Smooth muscle cell (in vitro differentiated cells): ENCODE results near the gene PRKAG2. TPM values are rescaled to one million over a fixed set of nuclear protein-coding genes. Genes with fewer than 3 reads are reported as not detected.

Source experiments
- DNase-seq: peaks from one replicate; lab custom pipeline; 2025; ENCODE audit not compliant: unreplicated experiment; lab: John Stamatoyannopoulos, UW
- H2AFZ ChIP-seq: fragments of 200-600 bp; sonication (generic); 2 replicates; pipeline ENCODE4 v1.6.0; 2016; ENCODE audit warnings: antibody characterized with exemption, low read depth, mild to moderate bottlenecking
- H3F3A ChIP-seq: fragments of 200-600 bp; sonication (generic); 2 replicates; pipeline ENCODE4 v1.6.0; 2017; ENCODE audit warnings: antibody characterized with exemption, low read depth
- H3K27ac ChIP-seq: fragments of 200-600 bp; sonication (generic); 2 replicates; pipeline ENCODE4 v1.5.1; 2016; ENCODE audit warnings: low read depth, mild to moderate bottlenecking
- H3K27me3 ChIP-seq: fragments of 200-600 bp; sonication (generic); 2 replicates; pipeline ENCODE4 v1.6.1; 2016; ENCODE audit warnings: low read depth, mild to moderate bottlenecking
- H3K36me3 ChIP-seq: fragments of 200-600 bp; sonication (generic); 2 replicates; pipeline ENCODE4 v1.5.1; 2016; ENCODE audit warnings: low read depth
- H3K4me1 ChIP-seq: fragments of 200-600 bp; sonication (generic); 2 replicates; pipeline ENCODE4 v1.5.1; 2016; ENCODE audit warnings: low read depth
- H3K4me2 ChIP-seq: fragments of 200-600 bp; sonication (generic); 2 replicates; pipeline ENCODE4 v1.6.0; 2016; ENCODE audit warnings: mild to moderate bottlenecking
- H3K4me3 ChIP-seq: fragments of 200-600 bp; sonication (generic); 2 replicates; pipeline ENCODE4 v1.5.1; 2016; ENCODE audit warnings: mild to moderate bottlenecking
- H3K79me2 ChIP-seq: fragments of 200-600 bp; sonication (generic); 2 replicates; pipeline ENCODE4 v1.6.0; 2016; ENCODE audit warnings: low read depth, mild to moderate bottlenecking
- H3K9ac ChIP-seq: fragments of 200-600 bp; sonication (generic); 2 replicates; pipeline ENCODE4 v1.6.0; 2016; ENCODE audit warnings: low read depth
- H3K9me3 ChIP-seq: fragments of 200-600 bp; sonication (generic); replicated peaks from 2 replicates; pipeline ENCODE4 v1.5.1; 2016; ENCODE audit warnings: low read depth
- H4K20me1 ChIP-seq: fragments of 200-600 bp; sonication (generic); 2 replicates; pipeline ENCODE4 v1.6.0; 2016; ENCODE audit warnings: low read depth
- WGBS: methylation state at CpG from one replicate; pipeline ENCODE4 v1.1.7; 2016; ENCODE audit warnings: low lambda C conversion rate; 5-methylcytosine and 5-hydroxymethylcytosine counted together
- polyA plus RNA-seq: library from polyadenylated mRNA; unstranded; fragments of >200 nt; fragmentation: Nextera tagmentation; extraction: Ambion mirVana; gene quantifications from 2 replicates; pipeline ENCODE4 v1.2.1, GENCODE V29; 2016
- total RNA-seq: library from RNA; depleted of rRNA; stranded (reverse); fragments of >200 nt; gene quantifications from 2 replicates; pipeline ENCODE4 v1.2.3, GENCODE V29; 2014
- TF ChIP-seq, protein P1 (sequence below): fragments of 200-600 bp; sonication (generic); IDR thresholded peaks from 2 replicates; pipeline ENCODE4 v1.5.1; 2017; ENCODE audit warnings: borderline replicate concordance, mild to moderate bottlenecking, antibody characterized with exemption; ENCODE audit not compliant: insufficient read depth, poor library complexity, severe bottlenecking

The PRKAG2 gene
- total and polyA plus RNA-seq, 2 experiments from 2014 or later: 3.5 to 3.9 TPM

DNA sequence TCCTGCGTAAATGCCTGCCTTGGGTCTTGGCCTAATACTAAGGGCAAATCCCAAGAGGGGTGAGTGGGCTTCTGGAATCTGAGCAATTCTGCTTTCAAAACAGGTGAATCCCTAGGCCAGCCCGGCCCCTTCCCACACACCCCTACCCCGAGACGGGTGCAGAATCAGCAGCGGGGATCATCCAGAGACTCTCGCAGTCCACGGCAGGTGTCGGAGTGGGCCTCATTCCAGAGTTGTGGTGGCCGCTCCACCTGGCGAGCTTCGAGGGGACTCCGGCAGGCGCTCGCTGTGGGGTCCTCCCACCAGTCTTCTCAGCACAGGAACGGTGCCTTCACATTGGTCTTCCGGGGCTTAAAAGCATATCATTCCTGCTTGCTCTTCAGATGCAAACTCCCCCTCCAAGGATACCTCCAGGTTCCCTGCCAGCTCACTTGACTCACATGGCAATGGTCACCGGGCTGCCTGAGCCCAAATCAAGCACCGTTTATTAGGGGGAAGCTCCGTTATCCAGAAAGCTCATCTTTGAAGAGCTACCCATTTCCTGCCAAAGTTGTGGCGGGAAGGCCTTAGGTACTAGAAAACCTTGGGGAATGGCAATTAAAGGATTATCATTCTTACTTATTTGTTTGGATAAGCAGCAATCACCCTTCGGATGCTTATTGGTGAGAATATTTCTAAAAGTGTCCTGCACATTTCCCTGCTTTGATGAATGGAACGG lies 67.6 kb downstream of the PRKAG2 start:
- Histone ChIP-seq H3K4me3 (no peak overlapping the region), H3K4me1 (peaks cover 2% of the 10 kb centered on the region), H3K9me3 (no peaks in the 10 kb centered on the region), H3K9ac (no peak overlapping the region), H3F3A (no peaks in the 10 kb centered on the region), H3K79me2 (no peaks in the 10 kb centered on the region), H3K27ac (no peak overlapping the region), H2AFZ (no peak overlapping the region), H3K27me3 (peaks cover 4% of the 10 kb centered on the region), H3K4me2 (no peak overlapping the region), H4K20me1 (no peaks in the 10 kb centered on the region), H3K36me3 (no peaks in the 10 kb centered on the region)
- no peak for DNase-seq
- 88% methylated on average over 22 of the region's 22 CpGs for WGBS
- TF ChIP-seq, protein P1, sequence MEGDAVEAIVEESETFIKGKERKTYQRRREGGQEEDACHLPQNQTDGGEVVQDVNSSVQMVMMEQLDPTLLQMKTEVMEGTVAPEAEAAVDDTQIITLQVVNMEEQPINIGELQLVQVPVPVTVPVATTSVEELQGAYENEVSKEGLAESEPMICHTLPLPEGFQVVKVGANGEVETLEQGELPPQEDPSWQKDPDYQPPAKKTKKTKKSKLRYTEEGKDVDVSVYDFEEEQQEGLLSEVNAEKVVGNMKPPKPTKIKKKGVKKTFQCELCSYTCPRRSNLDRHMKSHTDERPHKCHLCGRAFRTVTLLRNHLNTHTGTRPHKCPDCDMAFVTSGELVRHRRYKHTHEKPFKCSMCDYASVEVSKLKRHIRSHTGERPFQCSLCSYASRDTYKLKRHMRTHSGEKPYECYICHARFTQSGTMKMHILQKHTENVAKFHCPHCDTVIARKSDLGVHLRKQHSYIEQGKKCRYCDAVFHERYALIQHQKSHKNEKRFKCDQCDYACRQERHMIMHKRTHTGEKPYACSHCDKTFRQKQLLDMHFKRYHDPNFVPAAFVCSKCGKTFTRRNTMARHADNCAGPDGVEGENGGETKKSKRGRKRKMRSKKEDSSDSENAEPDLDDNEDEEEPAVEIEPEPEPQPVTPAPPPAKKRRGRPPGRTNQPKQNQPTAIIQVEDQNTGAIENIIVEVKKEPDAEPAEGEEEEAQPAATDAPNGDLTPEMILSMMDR: no peak

- TF ChIP-seq, protein P1: no peak
- H3F3A ChIP-seq: no peaks in the 10 kb centered on the region
- H3K79me2 ChIP-seq: no peaks in the 10 kb centered on the region
- peaks cover 4% of the 10 kb centered on the region for H3K27me3 ChIP-seq
- no peak overlapping the region for H3K4me2 ChIP-seq
- no peaks in the 10 kb centered on the region for H4K20me1 ChIP-seq
- no peak for DNase-seq
- H3K9ac ChIP-seq: no peak overlapping the region
- WGBS: 79% methylated on average over 24 of the region's 24 CpGs
- H3K9me3 ChIP-seq: no peaks in the 10 kb centered on the region
- H3K4me3 ChIP-seq: no peak overlapping the region
- H3K27ac ChIP-seq: no peak overlapping the region
- no peaks in the 10 kb centered on the region for H3K36me3 ChIP-seq
- no peaks in the 10 kb centered on the region for H3K4me1 ChIP-seq
- H2AFZ ChIP-seq: no peak overlapping the region
These were observed 68.3 kb downstream of the PRKAG2 start for GRCh38 chr7:151808400-151809145.

DNA sequence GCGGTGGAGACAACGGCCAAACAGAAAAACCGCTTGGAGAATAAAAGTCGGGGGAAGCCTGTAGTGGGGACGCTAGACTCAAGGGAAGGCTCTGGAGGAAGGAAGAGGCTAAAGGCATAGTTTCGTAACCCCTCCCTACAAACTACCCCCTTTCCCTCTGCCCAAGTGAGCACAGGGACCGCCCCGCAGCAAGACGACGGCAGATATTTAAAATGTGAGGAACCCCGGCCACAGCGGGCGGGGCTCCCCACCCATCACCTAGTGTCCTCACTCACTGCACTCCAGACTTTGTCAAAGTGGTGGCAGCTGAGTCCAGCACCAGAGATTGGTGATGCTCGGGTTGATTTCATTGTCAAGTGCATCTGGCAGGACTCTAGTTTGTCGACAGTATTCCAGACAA lies 69.1 kb downstream of the PRKAG2 start:
- H3K9ac ChIP-seq: no peak overlapping the region
- peaks cover 4% of the 10 kb centered on the region for H3K27me3 ChIP-seq
- TF ChIP-seq, protein P1: no peak
- no peak overlapping the region for H3K4me3 ChIP-seq
- H3F3A ChIP-seq: no peaks in the 10 kb centered on the region
- no peak overlapping the region for H3K27ac ChIP-seq
- 89% methylated on average over 15 of the region's 15 CpGs for WGBS
- no peaks in the 10 kb centered on the region for H4K20me1 ChIP-seq
- DNase-seq: no peak
- H3K4me2 ChIP-seq: no peak overlapping the region
- H2AFZ ChIP-seq: no peak overlapping the region
- no peaks in the 10 kb centered on the region for H3K4me1 ChIP-seq
- H3K9me3 ChIP-seq: no peaks in the 10 kb centered on the region
- no peaks in the 10 kb centered on the region for H3K79me2 ChIP-seq
- no peaks in the 10 kb centered on the region for H3K36me3 ChIP-seq
